Fibroblast of mammary gland (primary cell): ENCODE results near the gene PALM.

Experiments used
- DNase-seq: peaks from one replicate; pipeline ENCODE4 v3.0.0-alpha.2; 2010; ENCODE audit warnings: low read depth
- H3K4me3 ChIP-seq: 2 replicates; pipeline ENCODE4 v1.5.1; 2011; ENCODE audit warnings: low read depth, mild to moderate bottlenecking, low read length, moderate library complexity; ENCODE audit not compliant: control insufficient read depth
- CTCF ChIP-seq: conservative IDR thresholded peaks from 2 replicates; pipeline ENCODE4 v1.5.1; 2011; ENCODE audit warnings: low read depth, low read length, inconsistent platforms; ENCODE audit not compliant: control insufficient read depth, insufficient read depth

Gene PALM

DNA sequence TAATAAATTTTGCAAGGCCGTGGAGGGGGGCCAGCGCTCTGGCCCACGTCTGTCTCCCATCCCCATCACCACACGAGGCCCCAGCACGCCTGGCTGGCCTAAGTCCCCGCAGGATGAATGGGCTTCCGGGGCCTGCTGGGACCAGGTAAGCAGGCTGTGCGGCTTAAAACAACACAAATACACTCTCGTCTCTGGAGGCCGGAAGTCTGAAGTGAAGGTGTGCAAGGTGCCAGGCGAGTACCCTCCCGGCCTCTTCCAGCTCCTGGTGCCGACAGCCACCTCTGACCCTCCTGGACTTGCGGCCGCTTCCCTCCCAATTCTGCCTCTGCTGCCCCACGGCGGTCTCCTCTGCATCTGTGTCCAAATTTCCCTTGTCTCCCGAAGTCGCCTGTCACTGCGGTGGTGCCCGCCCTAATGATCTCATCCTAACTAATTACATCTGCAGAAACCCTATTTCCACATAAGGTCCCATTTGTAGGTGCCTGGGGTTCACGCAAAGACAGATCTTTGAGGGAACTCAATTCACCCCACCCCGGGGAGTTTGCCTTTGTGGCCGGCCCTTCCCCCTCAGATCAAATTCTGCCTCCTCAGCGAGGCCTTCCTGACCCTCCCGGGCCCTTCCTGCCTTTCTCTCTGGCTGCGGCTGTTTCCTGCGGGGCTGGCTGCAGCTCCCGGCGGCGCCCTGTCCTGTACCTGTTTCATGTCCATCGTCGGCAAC is 80.4 kb downstream of the PALM start:
- no peak overlapping the region for H3K4me3 ChIP-seq
- no peak for DNase-seq
- TF ChIP-seq CTCF, result no peak

DNA sequence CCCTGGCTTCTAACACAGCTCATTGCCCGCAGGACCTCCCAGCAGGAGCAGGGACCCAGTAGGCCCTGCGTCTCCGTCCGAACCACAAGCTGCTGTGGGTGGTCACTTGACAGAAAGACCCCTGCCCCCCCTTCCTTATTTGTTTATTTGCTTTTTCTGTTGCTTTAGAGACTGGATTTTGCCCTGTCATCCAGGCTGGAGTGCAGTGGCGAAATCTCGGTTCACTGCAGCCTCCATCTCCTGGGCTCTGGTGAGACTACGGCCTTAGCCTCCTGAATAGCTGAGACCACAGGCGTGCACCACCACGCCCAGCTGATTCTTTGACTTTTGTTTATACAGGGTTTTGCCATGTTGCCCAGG is 80.9 kb downstream of the PALM start:
- no peak for DNase-seq
- H3K4me3 ChIP-seq, result no peak overlapping the region
- TF ChIP-seq CTCF, result no peak

GRCh38 chr19:791007-791566 is 82.4 kb downstream of the PALM start:
- H3K4me3 ChIP-seq, result no peak overlapping the region
- no peak for DNase-seq
- TF ChIP-seq CTCF, result no peak

DNA sequence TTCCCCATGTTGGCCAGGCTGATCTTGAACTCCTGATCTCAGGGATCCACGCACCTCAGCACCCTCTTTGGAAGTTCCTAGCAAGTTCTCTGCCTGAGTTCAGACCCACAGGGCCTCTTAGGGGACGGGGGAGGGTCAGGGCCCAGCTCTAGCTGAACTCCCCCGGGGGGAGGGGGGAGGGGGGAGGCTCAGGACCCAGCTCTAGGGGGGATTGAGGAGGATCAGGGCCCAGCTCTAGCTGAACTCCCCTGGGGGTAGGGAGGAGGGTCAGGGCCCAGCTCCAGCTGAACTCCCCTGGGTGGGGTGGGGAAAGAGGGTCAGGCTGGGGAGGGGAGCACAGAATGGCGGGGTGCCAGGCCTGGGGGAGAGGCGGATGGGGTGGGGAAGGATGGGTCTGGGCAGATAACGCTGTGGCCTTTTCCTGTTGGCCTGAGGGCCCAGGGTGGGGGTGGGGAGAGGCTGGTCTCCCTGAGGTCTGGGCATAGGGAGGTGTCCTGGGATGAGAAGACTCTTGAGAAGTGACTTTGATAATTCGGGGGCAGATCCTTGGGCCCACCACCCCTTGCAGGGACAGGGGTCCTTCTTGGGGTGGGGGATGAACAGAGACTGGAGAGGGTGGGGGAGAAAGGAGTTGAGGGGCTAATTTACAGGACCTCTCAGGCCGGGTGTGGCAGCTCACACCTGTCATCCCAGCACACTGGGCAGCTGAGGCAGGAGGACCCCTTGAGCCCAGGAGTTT is 83.0 kb downstream of the PALM start:
- no peak for TF ChIP-seq CTCF
- H3K4me3 ChIP-seq, result no peak overlapping the region
- DNase-seq, result no peak

DNA sequence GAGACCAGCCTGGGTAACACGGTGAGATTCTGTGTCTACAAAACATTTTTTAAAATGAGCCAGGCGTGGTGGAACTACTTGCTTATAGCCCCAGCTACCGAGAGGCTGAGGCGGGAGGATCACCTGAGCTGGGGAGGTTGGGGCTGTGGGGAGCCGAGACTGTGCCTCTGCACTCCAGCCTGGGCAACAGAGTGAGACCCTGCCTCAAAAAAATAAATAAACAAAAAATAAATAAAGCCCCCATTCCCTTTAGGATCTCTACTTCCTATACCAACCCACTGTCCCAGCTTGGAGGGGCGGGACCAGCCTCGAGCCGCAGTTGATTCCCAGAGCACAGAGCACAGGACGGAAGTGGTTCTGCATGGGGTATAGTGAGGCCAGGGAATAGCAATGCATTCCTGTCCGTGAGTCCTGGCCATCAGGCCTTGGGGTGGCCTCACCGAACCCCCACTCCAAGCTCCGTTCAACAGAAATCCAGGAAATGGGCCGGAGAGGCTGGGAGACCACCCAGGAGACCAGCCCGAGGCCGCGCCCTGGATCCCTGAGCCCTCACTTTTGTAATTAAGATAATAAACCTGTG is 83.7 kb downstream of the PALM start:
- no peak overlapping the region for H3K4me3 ChIP-seq
- no peak for TF ChIP-seq CTCF
- no peak for DNase-seq

GRCh38 chr19:793806-794205 is 85.1 kb downstream of the PALM start:
- TF ChIP-seq CTCF, result no peak
- no peak overlapping the region for H3K4me3 ChIP-seq
- no peak for DNase-seq
